H7 (cell line): ENCODE results near the gene TRIM41. TPM values are rescaled to one million over a fixed set of nuclear protein-coding genes. Genes with fewer than 3 reads are reported as not detected.

Experiments
- DNase-seq: peaks from one replicate; pipeline ENCODE4 v3.0.0; 2012
- H3K27me3 ChIP-seq: 2 replicates; pipeline ENCODE4 v1.6.0; 2011; ENCODE audit warnings: mild to moderate bottlenecking, low read length; ENCODE audit not compliant: control insufficient read depth, insufficient read depth
- H3K36me3 ChIP-seq: replicated peaks from 2 replicates; pipeline ENCODE4 v1.5.1; 2011; ENCODE audit warnings: low read length; ENCODE audit not compliant: control insufficient read depth, insufficient read depth
- H3K4me3 ChIP-seq: 2 replicates; pipeline ENCODE4 v1.5.1; 2011; ENCODE audit warnings: low read depth, mild to moderate bottlenecking, control low read depth, low read length, moderate library complexity; ENCODE audit not compliant: insufficient read depth
- total RNA-seq: library from RNA; depleted of rRNA; stranded (reverse); fragments of >200 nt; shearing (Covaris generic); gene quantifications from 2 replicates; pipeline ENCODE4 v1.2.3, GENCODE V29; 2014

TRIM41 gene
- total RNA-seq, 1 experiment from 2014 or later, result 13.6 TPM

- DNase-seq, result peak; percentile 63
Observed at GRCh38 chr5:181189363-181189961, 33.6 kb upstream of the TRIM41 start.

GRCh38 chr5:181189962-181190710 lies 32.9 kb upstream of the TRIM41 start:
- peak; percentile 63 for DNase-seq
- Histone ChIP-seq H3K27me3 (peaks cover 26% of the 10 kb centered on the region), H3K36me3 (no peaks in the 10 kb centered on the region), H3K4me3 (peak overlapping the region; percentile 83)

More at GRCh38 chr5:181189363-181189961, 33.6 kb upstream of the TRIM41 start:
- Histone ChIP-seq H3K36me3 (no peaks in the 10 kb centered on the region), H3K27me3 (peaks cover 26% of the 10 kb centered on the region), H3K4me3 (peak overlapping the region; percentile 83)

GRCh38 chr5:181190711-181191525 lies 32.2 kb upstream of the TRIM41 start:
- DNase-seq, result peak; percentile 69
- Histone ChIP-seq H3K4me3 (peak overlapping the region; percentile 83), H3K36me3 (no peaks in the 10 kb centered on the region), H3K27me3 (peaks cover 26% of the 10 kb centered on the region)

- peak; percentile 96 for DNase-seq
- peak overlapping the region; percentile 83 for H3K4me3 ChIP-seq
- peaks cover 26% of the 10 kb centered on the region for H3K27me3 ChIP-seq
- no peaks in the 10 kb centered on the region for H3K36me3 ChIP-seq
Observed at GRCh38 chr5:181191526-181192336, 31.4 kb upstream of the TRIM41 start.

GRCh38 chr5:181192337-181193046 lies 30.6 kb upstream of the TRIM41 start:
- H3K36me3 ChIP-seq, result no peaks in the 10 kb centered on the region
- H3K27me3 ChIP-seq, result peaks cover 26% of the 10 kb centered on the region
- peak overlapping the region; percentile 83 for H3K4me3 ChIP-seq
- DNase-seq, result peak; percentile 62

- Histone ChIP-seq H3K4me3 (no peak overlapping the region), H3K27me3 (peaks cover 26% of the 10 kb centered on the region), H3K36me3 (no peaks in the 10 kb centered on the region)
- DNase-seq, result no peak
Observed at GRCh38 chr5:181193656-181194055, 29.4 kb upstream of the TRIM41 start.

- Histone ChIP-seq H3K36me3 (no peaks in the 10 kb centered on the region), H3K4me3 (no peak overlapping the region), H3K27me3 (peaks cover 21% of the 10 kb centered on the region)
- DNase-seq, result peak; percentile 57
Observed at GRCh38 chr5:181194489-181195248, 28.4 kb upstream of the TRIM41 start.

- H3K36me3 ChIP-seq, result no peaks in the 10 kb centered on the region
- no peak for DNase-seq
Observed at GRCh38 chr5:181195249-181195761, 27.8 kb upstream of the TRIM41 start.

GRCh38 chr5:181197326-181197951 lies 25.6 kb upstream of the TRIM41 start:
- no peak overlapping the region for H3K4me3 ChIP-seq
- peaks cover 13% of the 10 kb centered on the region for H3K27me3 ChIP-seq
- H3K36me3 ChIP-seq, result no peaks in the 10 kb centered on the region
- no peak for DNase-seq

More at GRCh38 chr5:181195249-181195761, 27.8 kb upstream of the TRIM41 start:
- Histone ChIP-seq H3K27me3 (peaks cover 18% of the 10 kb centered on the region), H3K4me3 (no peak overlapping the region)

GRCh38 chr5:181198106-181198685 lies 24.9 kb upstream of the TRIM41 start:
- H3K27me3 ChIP-seq, result peaks cover 19% of the 10 kb centered on the region
- H3K36me3 ChIP-seq, result no peaks in the 10 kb centered on the region
- DNase-seq, result no peak
- H3K4me3 ChIP-seq, result no peak overlapping the region

- H3K27me3 ChIP-seq, result peaks cover 27% of the 10 kb centered on the region
- no peaks in the 10 kb centered on the region for H3K36me3 ChIP-seq
- peak; percentile 80 for DNase-seq
- no peak overlapping the region for H3K4me3 ChIP-seq
Observed at GRCh38 chr5:181198905-181199519, 24.1 kb upstream of the TRIM41 start.
